Amygdala (tissue), 56 donors: ENCODE measurements around the gene RBM47.
"Not testable (repeated sequence)": the region's sequence is repeated elsewhere in the genome, so short reads cannot be mapped to it uniquely, and the experiment has no call there.

ENCODE experiments used
- DNase-seq, 56 donors: peaks; one replicate each; lab custom pipeline; 2025; lab: John Stamatoyannopoulos, UW

Gene RBM47

GRCh38 chr4:40421839-40422708 is 207.6 kb downstream of the RBM47 start:
- no peak for DNase-seq

GRCh38 chr4:40419231-40419912 is 210.3 kb downstream of the RBM47 start:
- DNase-seq, result no peak

DNA sequence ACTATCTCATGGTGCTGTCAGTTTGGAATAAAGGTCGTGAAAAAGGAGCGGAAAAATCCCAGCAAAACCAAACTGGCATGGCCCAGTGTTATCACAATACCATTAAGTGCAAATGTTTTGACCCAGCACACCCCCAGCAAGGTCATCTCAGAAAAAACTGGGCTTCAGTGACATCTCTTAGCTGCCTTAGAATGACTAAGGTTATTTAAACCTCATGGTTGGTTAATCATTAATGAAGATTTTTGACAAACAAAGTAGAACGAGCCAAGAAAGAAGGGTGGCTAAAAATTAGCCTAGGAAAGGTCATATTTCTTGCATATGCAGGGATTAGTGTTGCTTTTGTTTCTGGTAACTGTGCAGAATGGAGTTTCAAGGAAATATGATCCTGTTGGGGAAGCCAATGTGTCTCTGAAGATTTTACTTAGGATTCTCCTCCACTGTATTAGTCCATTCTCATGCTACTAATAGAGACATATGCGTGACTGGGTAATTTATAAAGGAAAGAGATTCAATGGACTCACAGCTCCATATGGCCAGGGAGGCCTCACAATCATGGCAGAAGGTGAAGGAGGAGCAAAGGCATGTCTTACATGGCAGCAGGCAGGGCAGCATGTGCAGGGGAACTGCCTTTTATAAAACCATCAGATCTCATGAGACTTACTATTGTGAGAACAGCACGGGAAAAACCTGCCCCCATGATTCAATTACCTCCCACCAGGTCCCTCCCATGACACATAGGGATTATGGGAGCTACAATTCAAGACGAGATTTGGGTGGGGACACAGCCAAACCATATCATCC is 211.0 kb downstream of the RBM47 start:
- DNase-seq, result no peak

DNA sequence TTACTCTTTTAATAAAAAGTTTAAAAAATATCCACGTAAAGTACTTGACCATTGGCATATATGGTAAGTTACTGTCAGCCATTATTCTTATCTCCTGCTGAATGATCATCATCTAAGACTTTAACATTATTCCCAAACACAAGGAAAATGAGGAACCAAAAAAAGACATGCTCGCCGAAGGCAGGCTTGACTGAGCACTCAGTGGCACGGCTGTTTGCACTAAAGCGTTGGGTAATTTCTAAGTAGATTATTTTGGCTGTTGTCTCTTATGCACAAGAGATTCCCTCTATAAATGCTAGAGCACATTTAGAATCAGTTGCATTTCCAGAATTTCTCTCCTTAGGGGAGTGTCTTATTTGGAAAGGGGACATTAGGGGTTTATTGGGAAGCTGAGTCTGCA is 211.7 kb downstream of the RBM47 start:
- DNase-seq, result no peak

DNA sequence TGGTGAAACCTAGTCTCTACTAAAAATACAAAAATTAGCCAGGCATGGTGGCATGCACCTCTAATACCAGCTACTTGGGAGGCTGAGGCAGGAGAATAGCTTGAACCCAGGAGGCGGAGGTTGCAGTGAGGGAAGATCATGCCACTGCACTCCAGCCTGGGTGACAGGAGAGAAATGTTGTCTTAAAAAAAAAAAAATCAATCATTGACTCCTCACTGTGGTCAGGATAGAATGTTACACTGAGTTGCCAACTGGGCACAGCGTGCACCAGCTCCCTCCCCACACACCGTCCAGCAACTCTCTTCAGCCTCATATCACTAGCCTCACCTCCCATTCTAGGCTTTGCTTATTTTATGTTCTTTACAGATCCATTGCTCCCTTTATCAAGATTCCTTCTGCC is 215.0 kb downstream of the RBM47 start:
- no peak for DNase-seq

DNA sequence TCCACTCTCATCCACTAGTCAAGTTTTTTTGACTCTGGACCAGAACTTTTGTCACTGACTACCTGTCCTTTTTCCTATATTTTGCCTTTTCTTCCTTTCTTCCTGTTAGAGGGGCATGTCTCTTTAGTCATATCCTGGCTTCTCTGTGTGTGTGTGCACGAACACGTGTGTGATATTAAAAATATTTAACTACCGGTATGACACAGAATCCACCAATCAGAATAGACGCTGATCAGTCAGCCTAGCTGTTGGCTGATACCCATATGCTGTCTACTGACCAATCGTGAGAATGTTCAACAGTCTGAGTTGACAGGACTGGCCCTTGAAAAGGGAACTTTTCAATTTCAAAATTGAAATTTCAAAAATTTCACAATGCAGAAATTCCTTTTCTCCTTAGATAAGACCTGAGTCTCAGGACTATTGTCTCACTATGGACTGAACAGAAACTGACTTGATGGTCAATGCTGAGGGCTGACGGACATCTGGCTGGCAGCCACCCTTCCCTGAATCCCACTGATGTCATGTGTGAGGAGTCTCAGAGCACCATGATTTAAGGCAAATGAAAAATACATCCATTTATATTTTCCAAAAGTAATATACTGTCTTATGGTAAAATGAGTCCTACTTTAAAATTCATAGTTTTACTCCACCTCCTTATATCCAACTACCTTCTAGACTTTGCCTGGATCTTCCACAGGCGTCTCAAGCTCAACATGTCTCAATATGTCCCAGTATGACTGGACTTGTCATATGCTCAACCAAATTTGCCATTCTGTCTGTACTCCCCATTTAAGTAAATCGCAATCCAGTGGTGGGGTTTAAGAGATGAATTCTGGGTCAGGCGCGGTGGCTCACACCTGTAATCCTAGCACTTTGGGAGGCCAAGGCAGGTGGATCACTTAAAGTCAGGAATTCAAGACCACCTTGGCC is 216.5 kb downstream of the RBM47 start:
- no peak for DNase-seq

DNA sequence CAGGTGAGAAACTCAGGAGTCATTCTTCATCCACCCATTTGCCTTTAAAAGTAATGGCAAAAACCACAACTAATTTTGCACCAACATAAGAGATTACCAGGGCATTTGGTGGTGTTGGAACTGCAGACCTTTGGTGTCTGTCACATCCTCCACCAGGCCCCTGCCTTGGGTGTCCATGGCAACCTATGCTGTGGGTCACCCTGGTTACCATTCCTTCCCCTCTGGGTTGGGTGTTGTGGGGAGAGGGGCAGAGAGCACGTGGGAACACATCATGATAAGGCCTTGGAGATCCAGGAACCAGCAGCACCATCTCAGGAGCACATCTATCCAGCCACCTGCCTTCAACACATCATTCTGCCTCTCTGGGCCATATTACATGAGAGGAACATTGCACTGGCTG is 217.3 kb downstream of the RBM47 start:
- no peak for DNase-seq

GRCh38 chr4:40409835-40410234 is 219.8 kb downstream of the RBM47 start:
- no peak for DNase-seq

DNA sequence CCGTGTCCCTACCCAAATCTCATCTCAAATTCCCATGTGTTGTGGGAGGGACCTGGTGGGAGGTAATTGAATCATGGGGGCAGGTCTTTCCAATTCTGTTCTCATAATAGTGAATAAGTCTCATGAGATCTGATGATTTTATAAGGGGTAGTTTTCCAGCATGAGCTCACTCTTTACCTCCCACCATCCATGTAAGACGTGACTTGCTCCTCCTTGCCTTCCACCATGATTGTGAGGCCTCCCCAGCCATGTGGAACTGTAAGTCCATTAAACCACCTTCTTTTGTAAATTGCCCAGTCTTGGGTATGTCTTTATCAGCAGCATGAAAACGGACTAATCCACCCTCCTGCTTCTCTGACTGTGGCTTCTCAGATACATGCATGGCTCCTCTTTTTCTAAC is 222.2 kb downstream of the RBM47 start:
- not testable (repeated sequence) for DNase-seq

- no peak for DNase-seq
These were observed 223.3 kb downstream of the RBM47 start for GRCh38 chr4:40406340-40406739.

DNA sequence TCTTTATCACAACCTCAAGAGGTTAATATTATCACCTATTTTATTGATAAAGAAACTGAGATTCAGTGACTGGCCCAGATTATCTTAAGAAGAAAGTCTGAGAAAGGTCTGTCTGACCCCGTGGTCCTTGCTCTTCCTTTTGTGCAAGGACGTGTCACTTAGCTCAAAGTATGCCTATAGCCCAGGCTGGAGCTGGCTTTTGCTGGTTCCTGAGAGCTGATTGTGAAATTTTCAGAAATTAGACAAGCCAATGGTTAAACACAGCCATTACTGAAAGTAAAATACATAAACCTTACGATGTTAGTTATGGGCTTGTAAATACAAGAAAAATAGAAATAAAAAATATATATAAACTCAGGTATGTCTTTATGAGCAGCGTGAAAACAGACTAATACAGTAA is 224.5 kb downstream of the RBM47 start:
- DNase-seq, result no peak

DNA sequence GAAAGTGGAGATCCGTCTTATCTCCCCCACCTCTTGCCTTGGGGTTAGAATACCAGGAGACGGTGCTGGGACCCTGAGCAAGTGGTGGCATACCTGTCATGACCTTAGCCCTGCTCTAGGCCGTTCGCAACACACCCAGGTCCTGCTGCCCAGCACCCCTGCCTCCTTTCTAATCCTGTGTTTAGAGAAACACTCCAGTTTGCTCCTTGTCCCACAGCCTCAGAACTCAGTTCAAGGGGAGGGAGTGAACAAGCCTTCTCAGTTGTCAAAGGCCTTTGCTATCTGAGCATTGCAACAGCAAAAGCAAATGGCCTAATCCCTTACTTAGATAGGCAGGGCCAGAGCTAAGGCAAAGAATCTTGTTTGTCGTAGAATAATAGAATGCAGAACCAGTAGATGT is 226.6 kb downstream of the RBM47 start:
- no peak for DNase-seq

DNA sequence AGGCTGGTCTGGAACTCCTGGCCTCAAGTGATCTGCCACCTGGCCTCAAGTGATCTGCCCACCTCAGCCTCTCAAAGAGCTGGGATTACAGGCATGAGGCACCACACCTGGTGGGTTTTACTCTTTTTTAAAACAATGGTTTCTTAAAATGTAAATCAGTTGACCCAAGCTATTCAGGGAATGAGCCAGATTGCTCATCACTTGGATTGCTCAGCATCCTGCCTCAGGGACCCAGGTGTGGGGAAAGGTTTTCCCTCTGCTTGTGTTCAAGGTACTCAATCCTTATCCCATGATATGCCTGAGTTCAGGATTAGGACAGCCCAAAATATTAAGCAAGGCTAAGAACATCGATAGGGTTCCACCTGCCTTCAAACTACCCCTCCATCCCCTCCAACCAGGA is 227.1 kb downstream of the RBM47 start:
- DNase-seq, result no peak

- no peak for DNase-seq
These were observed 228.0 kb downstream of the RBM47 start for GRCh38 chr4:40401631-40402030.

GRCh38 chr4:40401096-40401495 is 228.6 kb downstream of the RBM47 start:
- no peak for DNase-seq

DNA sequence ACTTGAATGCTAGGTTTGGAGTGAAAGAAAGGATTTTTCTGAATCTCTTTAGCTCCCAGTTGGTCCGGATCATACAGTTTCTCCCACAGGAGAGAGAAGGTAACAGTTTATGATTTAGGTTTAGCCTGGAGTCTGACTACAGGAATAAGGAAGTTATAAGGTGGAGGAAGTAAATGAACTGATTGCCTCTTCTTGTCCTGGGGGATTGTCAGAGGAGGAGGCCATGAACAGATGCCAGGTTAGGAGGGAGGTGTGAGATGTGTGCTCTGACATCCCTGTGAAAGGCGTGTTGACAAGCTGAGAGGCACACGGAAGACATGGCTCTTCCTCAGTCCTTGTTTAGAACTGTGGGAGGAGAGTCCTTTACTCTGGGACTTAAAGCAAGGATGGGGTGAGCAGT is 230.1 kb downstream of the RBM47 start:
- DNase-seq, result no peak

DNA sequence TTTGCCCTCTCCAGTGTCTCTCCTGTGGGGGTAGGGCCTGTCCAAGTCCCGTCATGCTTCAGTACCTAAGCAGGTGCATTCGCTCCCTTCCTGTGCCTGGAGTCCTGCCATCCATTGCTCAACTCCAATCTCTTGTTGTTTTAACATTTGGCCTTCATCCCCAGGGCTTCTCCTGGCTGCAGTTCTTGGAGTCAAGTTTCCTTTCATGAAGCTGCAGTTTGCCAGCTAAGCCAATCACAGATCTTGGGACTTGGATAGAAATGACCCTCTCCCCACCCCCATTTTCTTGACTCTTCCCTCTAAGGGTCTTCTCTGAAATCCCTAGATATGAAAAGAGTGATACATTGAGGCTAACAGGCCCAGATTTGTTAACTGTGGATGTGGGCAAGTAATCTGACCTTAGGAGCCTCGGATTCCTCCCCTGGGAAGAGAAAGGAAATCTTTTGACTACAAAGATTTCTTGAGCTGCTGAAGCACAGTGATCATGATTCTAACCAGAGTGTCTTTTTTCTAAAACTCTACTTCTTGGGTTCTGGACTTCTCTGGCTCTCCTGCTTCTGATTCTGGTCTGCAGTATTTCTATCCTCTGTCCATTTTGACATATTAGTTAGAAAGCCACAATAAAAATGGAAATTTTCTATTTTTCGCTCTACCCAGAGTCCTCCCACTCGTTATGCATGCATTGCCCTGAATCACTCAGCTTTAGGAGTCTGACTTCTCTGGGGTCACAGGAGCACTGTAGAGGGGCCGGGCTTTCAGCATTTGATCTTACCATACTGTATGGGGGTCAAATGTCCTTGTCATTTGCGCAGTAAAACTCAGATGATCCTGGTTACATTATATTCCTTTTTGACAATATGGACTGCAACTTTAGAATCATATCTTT is 233.5 kb downstream of the RBM47 start:
- DNase-seq, result no peak

DNA sequence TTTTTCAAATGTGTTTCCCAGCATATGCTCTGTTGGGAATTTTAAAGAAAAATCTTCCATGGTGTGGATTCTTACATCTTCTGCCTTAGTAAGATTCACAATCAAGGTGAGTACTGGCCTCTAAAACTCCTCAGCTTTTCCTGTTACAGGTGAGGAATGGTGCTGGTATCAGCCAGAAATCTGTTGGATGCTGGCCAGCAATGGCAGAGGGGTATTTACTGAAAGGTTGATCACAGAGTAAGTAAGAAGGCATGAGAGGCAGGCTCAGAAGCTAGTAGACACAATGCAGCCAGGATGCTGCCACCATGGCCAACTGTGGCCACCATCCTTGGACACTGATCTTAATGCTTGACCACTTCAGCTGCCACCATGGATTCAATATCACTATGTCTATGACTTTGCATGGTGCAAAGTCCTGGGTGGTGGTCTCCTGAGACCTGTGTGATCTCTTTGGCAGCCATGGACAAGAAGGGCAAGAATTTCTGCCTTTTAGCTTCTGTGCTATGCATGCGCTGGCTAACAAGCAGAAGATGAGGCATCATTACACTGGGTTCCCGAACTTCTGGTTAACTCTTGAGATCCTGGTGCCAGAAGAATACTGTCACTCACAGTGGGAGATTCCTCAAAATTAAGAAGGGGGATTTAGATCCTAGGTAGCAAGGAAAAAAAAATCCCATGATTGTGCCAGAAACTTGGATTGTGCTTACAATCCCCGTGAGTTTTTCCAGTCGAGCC is 234.3 kb downstream of the RBM47 start:
- no peak for DNase-seq
